Loucy (cell line): ENCODE results near the gene MT1E.

Experiments used
- H2AFZ ChIP-seq: fragments of 200-600 bp; sonication (generic); 2 replicates; pipeline ENCODE4 v1.6.0; 2016; ENCODE audit warnings: antibody characterized with exemption, mild to moderate bottlenecking, low read length, moderate library complexity
- H3F3A ChIP-seq: fragments of 200-600 bp; 2 replicates; pipeline ENCODE4 v1.6.0; 2016; ENCODE audit warnings: antibody characterized with exemption, low read depth, mild to moderate bottlenecking
- H3K27me3 ChIP-seq: fragments of 200-600 bp; sonication (generic); 2 replicates; pipeline ENCODE4 v1.6.1; 2014; ENCODE audit warnings: low read length, mild to moderate bottlenecking; ENCODE audit not compliant: insufficient read depth, poor library complexity, severe bottlenecking
- H3K36me3 ChIP-seq: fragments of 200-600 bp; sonication (generic); 2 replicates; pipeline ENCODE4 v1.6.1; 2016; ENCODE audit warnings: low read length; ENCODE audit not compliant: insufficient read depth
- H3K4me1 ChIP-seq: fragments of 200-600 bp; sonication (generic); 2 replicates; pipeline ENCODE4 v1.5.1; 2014; ENCODE audit warnings: low read length, mild to moderate bottlenecking; ENCODE audit not compliant: insufficient read depth, poor library complexity, severe bottlenecking
- H3K4me2 ChIP-seq: fragments of 200-600 bp; sonication (generic); 2 replicates; pipeline ENCODE4 v1.6.0; 2014; ENCODE audit warnings: antibody characterized with exemption, low read length, low read depth, mild to moderate bottlenecking; ENCODE audit not compliant: poor library complexity, severe bottlenecking
- H3K4me3 ChIP-seq: fragments of 200-600 bp; sonication (generic); 2 replicates; pipeline ENCODE4 v1.5.1; 2014; ENCODE audit warnings: low read length, mild to moderate bottlenecking, mixed read lengths; ENCODE audit not compliant: poor library complexity, severe bottlenecking
- H3K79me2 ChIP-seq: fragments of 200-600 bp; sonication (generic); 2 replicates; pipeline ENCODE4 v1.6.1; 2014; ENCODE audit warnings: low read length; ENCODE audit not compliant: insufficient read depth
- H3K9ac ChIP-seq: fragments of 200-600 bp; sonication (generic); 2 replicates; pipeline ENCODE4 v1.6.0; 2014; ENCODE audit warnings: mild to moderate bottlenecking, low read depth, low read length, moderate library complexity; ENCODE audit not compliant: poor library complexity, severe bottlenecking
- H3K9me2 ChIP-seq: fragments of 200-600 bp; sonication (generic); replicated peaks from 2 replicates; pipeline ENCODE4 v1.6.1; 2016; ENCODE audit warnings: low read depth, low read length, mixed read lengths
- H3K9me3 ChIP-seq: fragments of 200-600 bp; sonication (generic); 2 replicates; pipeline ENCODE4 v1.6.1; 2014; ENCODE audit warnings: mild to moderate bottlenecking, antibody characterized with exemption, low read length, low read depth; ENCODE audit not compliant: insufficient read depth
- H4K20me1 ChIP-seq: fragments of 200-600 bp; sonication (generic); 2 replicates; pipeline ENCODE4 v1.6.0; 2014; ENCODE audit warnings: antibody characterized with exemption, low read length, mild to moderate bottlenecking; ENCODE audit not compliant: insufficient read depth, poor library complexity, severe bottlenecking
- CTCF ChIP-seq: fragments of 200-600 bp; sonication (generic); conservative IDR thresholded peaks from 2 replicates; pipeline ENCODE4 v1.5.1; 2014; ENCODE audit warnings: mild to moderate bottlenecking, antibody characterized with exemption, low read length
- EZH2phosphoT487 ChIP-seq: fragments of 200-600 bp; IDR thresholded peaks from 2 replicates; pipeline ENCODE4 v1.6.1; 2018; ENCODE audit warnings: antibody characterized with exemption, mild to moderate bottlenecking, moderate library complexity, borderline replicate concordance

MT1E gene

GRCh38 chr16:56588781-56589140 is 36.8 kb upstream of the MT1E start:
- no peaks in the 10 kb centered on the region for H3K79me2 ChIP-seq
- no peak overlapping the region for H3K9ac ChIP-seq
- peaks cover 5% of the 10 kb centered on the region for H3K4me1 ChIP-seq
- no peaks in the 10 kb centered on the region for H4K20me1 ChIP-seq
- no peak for TF ChIP-seq EZH2phosphoT487
- TF ChIP-seq CTCF = no peak
- no peaks in the 10 kb centered on the region for H3K9me3 ChIP-seq
- no peaks in the 10 kb centered on the region for H3K36me3 ChIP-seq
- H3F3A ChIP-seq = no peaks in the 10 kb centered on the region
- H3K4me3 ChIP-seq = no peak overlapping the region
- no peak overlapping the region for H3K4me2 ChIP-seq
- H2AFZ ChIP-seq = no peak overlapping the region
- no peaks in the 10 kb centered on the region for H3K27me3 ChIP-seq
- no peaks in the 10 kb centered on the region for H3K9me2 ChIP-seq

GRCh38 chr16:56589141-56590039 is 36.2 kb upstream of the MT1E start, which contains the start of gene MT3:
Gene MT3, plus strand, starts transcription at chr16:56589528. Its CDS starts 63 bp downstream, at chr16:56589591.
- H3K79me2 ChIP-seq = no peaks in the 10 kb centered on the region
- no peak within 1 kb of the TSS for H3K9ac ChIP-seq
- H3K9me2 ChIP-seq = no peaks in the 10 kb centered on the region
- peaks cover 5% of the 10 kb centered on the region for H3K4me1 ChIP-seq
- H3K4me2 ChIP-seq = no peak within 1 kb of the TSS
- no peaks in the 10 kb centered on the region for H4K20me1 ChIP-seq
- H3K36me3 ChIP-seq = no peaks in the 10 kb centered on the region
- TF ChIP-seq EZH2phosphoT487 (no peak), CTCF (no peak)
- no peak within 1 kb of the TSS for H2AFZ ChIP-seq
- H3K9me3 ChIP-seq = no peaks in the 10 kb centered on the region
- H3F3A ChIP-seq = no peaks in the 10 kb centered on the region
- H3K4me3 ChIP-seq = no peak within 1 kb of the TSS
- no peaks in the 10 kb centered on the region for H3K27me3 ChIP-seq

GRCh38 chr16:56591377-56592060 is 34.1 kb upstream of the MT1E start:
- H3F3A ChIP-seq = no peaks in the 10 kb centered on the region
- H3K4me2 ChIP-seq = no peak overlapping the region
- no peak for TF ChIP-seq CTCF
- no peak for TF ChIP-seq EZH2phosphoT487
- H3K9ac ChIP-seq = no peak overlapping the region
- H3K9me3 ChIP-seq = no peaks in the 10 kb centered on the region
- no peaks in the 10 kb centered on the region for H4K20me1 ChIP-seq
- H3K4me3 ChIP-seq = no peak overlapping the region
- H2AFZ ChIP-seq = peak overlapping the region; percentile 57
- no peaks in the 10 kb centered on the region for H3K9me2 ChIP-seq
- no peaks in the 10 kb centered on the region for H3K36me3 ChIP-seq
- no peaks in the 10 kb centered on the region for H3K27me3 ChIP-seq
- peaks cover 5% of the 10 kb centered on the region for H3K4me1 ChIP-seq
- no peaks in the 10 kb centered on the region for H3K79me2 ChIP-seq
